ENCODE data around the gene HPCAL1. TPM values are rescaled to one million over a fixed set of nuclear protein-coding genes. Genes with fewer than 3 reads are reported as not detected.

HPCAL1 gene
- total and polyA plus RNA-seq, 10 of the 15 experiments (the other 5 are each of a cell fraction or from before 2014, with no cell fraction given) = 0.40 to 12.8 (median 7.9) TPM

- TF ChIP-seq SPI1 (IDR thresholded peaks at IDR 0.05; ENCODE audit: borderline replicate concordance, insufficient read depth, low read depth, low read length) = peak; percentile 78
- peak; percentile 70; the same call in 1 of the 2 replicates for TF ChIP-seq ATF7 (IDR thresholded peaks at IDR 0.05; ENCODE audit: low read depth)
- no peak for TF ChIP-seq HCFC1 (IDR thresholded peaks at IDR 0.05; ENCODE audit: low read length)
- TF ChIP-seq IRF4 (IDR thresholded peaks at IDR 0.05; ENCODE audit: low read depth, low read length) = no peak
- TF ChIP-seq E4F1 (IDR thresholded peaks at IDR 0.05; ENCODE audit: borderline replicate concordance, partially characterized antibody) = no peak
- TF ChIP-seq TCF12 (IDR thresholded peaks at IDR 0.05; ENCODE audit: low read depth, low read length) = 0 out of 2 replicates have a peak, but pooled peaks have one; percentile 12
- peak; percentile 43; the same call in 1 of the 3 replicates for TF ChIP-seq POU2F2 (IDR thresholded peaks at IDR 0.05; ENCODE audit: borderline replicate concordance, low read depth, low read length)
- no peak for TF ChIP-seq KLF5 (IDR thresholded peaks at IDR 0.05; ENCODE audit: partially characterized antibody)
- TF ChIP-seq, protein P1, sequence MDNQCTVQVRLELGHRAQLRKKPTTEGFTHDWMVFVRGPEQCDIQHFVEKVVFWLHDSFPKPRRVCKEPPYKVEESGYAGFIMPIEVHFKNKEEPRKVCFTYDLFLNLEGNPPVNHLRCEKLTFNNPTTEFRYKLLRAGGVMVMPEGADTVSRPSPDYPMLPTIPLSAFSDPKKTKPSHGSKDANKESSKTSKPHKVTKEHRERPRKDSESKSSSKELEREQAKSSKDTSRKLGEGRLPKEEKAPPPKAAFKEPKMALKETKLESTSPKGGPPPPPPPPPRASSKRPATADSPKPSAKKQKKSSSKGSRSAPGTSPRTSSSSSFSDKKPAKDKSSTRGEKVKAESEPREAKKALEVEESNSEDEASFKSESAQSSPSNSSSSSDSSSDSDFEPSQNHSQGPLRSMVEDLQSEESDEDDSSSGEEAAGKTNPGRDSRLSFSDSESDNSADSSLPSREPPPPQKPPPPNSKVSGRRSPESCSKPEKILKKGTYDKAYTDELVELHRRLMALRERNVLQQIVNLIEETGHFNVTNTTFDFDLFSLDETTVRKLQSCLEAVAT (IDR thresholded peaks at IDR 0.05) = peak; percentile 68
These were observed 73.0 kb downstream of the HPCAL1 start (continued) for GRCh38 chr2:10375570-10376281.
